Gastrocnemius medialis (tissue), 4 donors: ENCODE data around the gene PARD3. TPM values are rescaled to one million over a fixed set of nuclear protein-coding genes. Genes with fewer than 3 reads are reported as not detected.
"Not testable (repeated sequence)": the region's sequence is repeated elsewhere in the genome, so short reads cannot be mapped to it uniquely, and the experiment has no call there.

Source experiments
- ATAC-seq, 2 donors: fragments of 150-250 bp; one replicate each; pipeline ENCODE4 v1.9.1; 2016
- DNase-seq, 2 donors: peaks; one replicate each; pipeline ENCODE4 v3.0.0-alpha.2; 2019
- H3K27ac ChIP-seq, 4 donors: fragments of 200-600 bp; sonication (generic); 1 replicate in 1 of 4; 2 replicates in 3 of 4; pipeline ENCODE4 v1.5.1; 2016 to 2018; ENCODE audit warnings: mild to moderate bottlenecking in 2 of 4, moderate library complexity in 1 of 4
- H3K27me3 ChIP-seq, 3 donors: fragments of 200-600 bp; sonication (generic) in 2 of 3; 1 replicate in 1 of 3; 2 replicates in 2 of 3; pipeline versions ENCODE4 v1.5.1 to v1.6.0; 2016 to 2019; ENCODE audit warnings: mild to moderate bottlenecking in 1 of 3, moderate library complexity in 1 of 3
- H3K36me3 ChIP-seq, 2 donors: fragments of 200-600 bp; sonication (generic) in 1 of 2; one replicate each; pipeline ENCODE4 v1.5.1; 2017 to 2018
- H3K4me1 ChIP-seq, 2 donors: fragments of 200-600 bp; sonication (generic) in 1 of 2; one replicate each; pipeline ENCODE4 v1.5.1; 2016 to 2017; ENCODE audit warnings: mild to moderate bottlenecking in 2 of 2
- H3K4me3 ChIP-seq, 4 donors: fragments of 200-600 bp; sonication (generic) in 3 of 4; 1 replicate in 1 of 4; 2 replicates in 3 of 4; pipeline ENCODE4 v1.5.1; 2016 to 2019; ENCODE audit warnings: mild to moderate bottlenecking in 2 of 4
- H3K9me3 ChIP-seq, 3 donors: fragments of 200-600 bp; sonication (generic) in 2 of 3; 1 replicate in 1 of 3; 2 replicates in 2 of 3; pipeline ENCODE4 v1.5.1; 2016 to 2019
- POLR2A ChIP-seq, 2 donors: fragments of 450-650 bp; IDR thresholded peaks; one replicate each; pipeline ENCODE4 v1.6.1; 2017; ENCODE audit warnings: antibody characterized with exemption in 2 of 2, mild to moderate bottlenecking in 2 of 2, moderate library complexity in 2 of 2
- in situ Hi-C, 4 donors: fragments of 200-750 bp; cut with MboI; loops; one replicate each; pipeline versions ENCODE4 v1.15.0 to v1.8.0; 2017; ENCODE audit warnings: low sequenced_read_pairs in 4 of 4
- intact Hi-C: fragments of 100-400 bp; cut with DNase I; formaldehyde crosslinking; loops from one replicate; pipeline ENCODE4 v1.15.1; 2023; ENCODE audit warnings: low total_unique reads
- total RNA-seq, 4 donors: library from RNA; depleted of rRNA; stranded (reverse); fragments of >200 nt; gene quantifications; one replicate each; pipeline versions ENCODE4 v1.1.0 to v1.2.3, GENCODE V29; 2016
- TF ChIP-seq, protein P1 (sequence below), 5 experiments: fragments of 450-650 bp in 3 of 5; fragments of 200-600 bp in 2 of 5; sonication (generic) in 2 of 5; IDR thresholded peaks in 4 of 5; conservative IDR thresholded peaks in 1 of 5; 1 replicate in 4 of 5; 2 replicates in 1 of 5; pipeline ENCODE4 v1.5.1; 2016 to 2019; ENCODE audit warnings: antibody characterized with exemption in 5 of 5, mild to moderate bottlenecking in 3 of 5, moderate library complexity in 3 of 5

PARD3 gene
- total RNA-seq, 4 donors from 2014 or later, result 64.6 to 75.8 (median 68.3) TPM

GRCh38 chr10:34796133-34796532 lies 19.0 kb downstream of the PARD3 start:
- in situ Hi-C loops, result no loop called here
- TF ChIP-seq, protein P1, sequence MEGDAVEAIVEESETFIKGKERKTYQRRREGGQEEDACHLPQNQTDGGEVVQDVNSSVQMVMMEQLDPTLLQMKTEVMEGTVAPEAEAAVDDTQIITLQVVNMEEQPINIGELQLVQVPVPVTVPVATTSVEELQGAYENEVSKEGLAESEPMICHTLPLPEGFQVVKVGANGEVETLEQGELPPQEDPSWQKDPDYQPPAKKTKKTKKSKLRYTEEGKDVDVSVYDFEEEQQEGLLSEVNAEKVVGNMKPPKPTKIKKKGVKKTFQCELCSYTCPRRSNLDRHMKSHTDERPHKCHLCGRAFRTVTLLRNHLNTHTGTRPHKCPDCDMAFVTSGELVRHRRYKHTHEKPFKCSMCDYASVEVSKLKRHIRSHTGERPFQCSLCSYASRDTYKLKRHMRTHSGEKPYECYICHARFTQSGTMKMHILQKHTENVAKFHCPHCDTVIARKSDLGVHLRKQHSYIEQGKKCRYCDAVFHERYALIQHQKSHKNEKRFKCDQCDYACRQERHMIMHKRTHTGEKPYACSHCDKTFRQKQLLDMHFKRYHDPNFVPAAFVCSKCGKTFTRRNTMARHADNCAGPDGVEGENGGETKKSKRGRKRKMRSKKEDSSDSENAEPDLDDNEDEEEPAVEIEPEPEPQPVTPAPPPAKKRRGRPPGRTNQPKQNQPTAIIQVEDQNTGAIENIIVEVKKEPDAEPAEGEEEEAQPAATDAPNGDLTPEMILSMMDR (IDR thresholded peaks at IDR 0.05 in 4 of 5, conservative IDR thresholded peaks at IDR 0.05 in 1 of 5), result no peak
- TF ChIP-seq POLR2A (IDR thresholded peaks at IDR 0.05), result no peak
- no peaks in the 10 kb centered on the region for H3K27me3 ChIP-seq
- H3K36me3 ChIP-seq, result no peaks in the 10 kb centered on the region
- no peaks in the 10 kb centered on the region for H3K9me3 ChIP-seq
- DNase-seq, result no peak
- intact Hi-C loops, result no loop called here
- no peak overlapping the region for H3K4me3 ChIP-seq
- no peak for ATAC-seq
- H3K27ac ChIP-seq, result no peak overlapping the region
- peaks cover 51 to 63% of the 10 kb centered on the region in 2 donors for H3K4me1 ChIP-seq

GRCh38 chr10:34795334-34795733 lies 19.8 kb downstream of the PARD3 start:
- peak overlapping the region in 3 of 4 donors; percentile 26 to 79 (median 35) for H3K27ac ChIP-seq

GRCh38 chr10:34794835-34795234 lies 20.3 kb downstream of the PARD3 start:
- H3K9me3 ChIP-seq, result no peaks in the 10 kb centered on the region
- H3K4me3 ChIP-seq, result no peak overlapping the region
- ATAC-seq (peak; percentile 96 to 99), DNase-seq (peak; percentile 67 to 77)
- in situ Hi-C loops, result no loop called here
- no peaks in the 10 kb centered on the region for H3K27me3 ChIP-seq
- intact Hi-C loops, result no loop called here
- no peaks in the 10 kb centered on the region for H3K36me3 ChIP-seq
- H3K4me1 ChIP-seq, result peaks cover 45 to 62% of the 10 kb centered on the region in 2 donors
- TF ChIP-seq, protein P1 (IDR thresholded peaks at IDR 0.05 in 4 of 5, conservative IDR thresholded peaks at IDR 0.05 in 1 of 5), result no peak
- TF ChIP-seq POLR2A (IDR thresholded peaks at IDR 0.05), result no peak
- peak overlapping the region in 3 of 4 donors; percentile 26 to 79 (median 35) for H3K27ac ChIP-seq

More at GRCh38 chr10:34795334-34795733, 19.8 kb downstream of the PARD3 start:
- no peaks in the 10 kb centered on the region for H3K36me3 ChIP-seq
- in situ Hi-C loops, result no loop called here
- no peak overlapping the region for H3K4me3 ChIP-seq
- TF ChIP-seq, protein P1 (IDR thresholded peaks at IDR 0.05 in 4 of 5, conservative IDR thresholded peaks at IDR 0.05 in 1 of 5), result no peak
- TF ChIP-seq POLR2A (IDR thresholded peaks at IDR 0.05), result no peak
- ATAC-seq (no peak), DNase-seq (no peak)
- intact Hi-C loops, result no loop called here
- no peaks in the 10 kb centered on the region for H3K27me3 ChIP-seq
- peaks cover 45 to 60% of the 10 kb centered on the region in 2 donors for H3K4me1 ChIP-seq
- H3K9me3 ChIP-seq, result no peaks in the 10 kb centered on the region

DNA sequence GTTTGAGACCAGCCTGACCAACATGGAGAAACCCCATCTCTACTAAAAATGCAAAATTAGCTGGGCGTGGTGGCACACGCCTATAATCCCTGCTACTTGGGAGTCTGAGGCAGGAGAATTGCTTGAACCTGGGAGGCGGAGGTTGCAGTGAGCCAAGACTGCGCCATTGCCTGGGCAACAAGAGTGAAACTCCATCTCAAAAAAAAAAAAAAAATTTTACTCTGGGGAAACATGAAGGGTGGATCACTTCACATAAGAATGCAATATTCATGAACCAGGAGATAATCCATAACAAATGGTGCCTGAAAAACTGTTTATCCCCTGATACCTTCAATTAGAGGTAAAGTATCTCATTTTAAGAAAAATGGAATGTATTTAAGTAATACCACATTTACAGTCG lies 21.5 kb downstream of the PARD3 start:
- H3K27me3 ChIP-seq, H3K27ac ChIP-seq, ATAC-seq, H3K9me3 ChIP-seq, intact Hi-C loops, H3K36me3 ChIP-seq, DNase-seq, H3K4me3 ChIP-seq, in situ Hi-C loops: not testable (repeated sequence)
- peaks cover 43 to 61% of the 10 kb centered on the region in 2 donors for H3K4me1 ChIP-seq

DNA sequence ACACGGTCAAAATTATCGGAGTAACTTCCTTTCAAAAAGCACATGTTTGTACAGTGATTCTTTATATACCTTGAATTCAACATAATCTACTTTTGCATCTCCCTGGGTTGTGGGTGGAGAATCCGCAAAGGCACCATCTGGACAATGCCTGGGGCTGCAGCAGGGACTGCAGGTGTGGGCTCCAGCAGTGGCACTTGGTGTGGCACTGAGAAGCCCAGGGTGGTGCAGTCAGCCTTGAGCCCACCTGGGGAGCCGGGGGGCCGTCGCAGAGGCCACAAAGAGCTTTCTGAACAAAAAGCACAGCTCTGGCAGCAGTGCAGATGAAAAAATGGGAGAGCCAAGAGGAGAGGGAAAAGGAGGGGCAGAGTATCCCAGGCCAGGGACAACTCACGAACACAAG lies 22.2 kb downstream of the PARD3 start:
- ATAC-seq, result no peak
- Histone ChIP-seq H3K9me3 (no peaks in the 10 kb centered on the region), H3K4me1 (peaks cover 41 to 62% of the 10 kb centered on the region in 2 donors), H3K27me3 (no peaks in the 10 kb centered on the region), H3K27ac (no peak overlapping the region), H3K36me3 (no peaks in the 10 kb centered on the region), H3K4me3 (no peak overlapping the region)
- in situ Hi-C loops (no loop called here), intact Hi-C loops (no loop called here)
- DNase-seq, result no peak
- no peak for TF ChIP-seq POLR2A (IDR thresholded peaks at IDR 0.05)
- TF ChIP-seq, protein P1 (IDR thresholded peaks at IDR 0.05 in 4 of 5, conservative IDR thresholded peaks at IDR 0.05 in 1 of 5), result no peak
